HUES6 (cell line): ENCODE data around the gene TOM1L2.

Experiments used
- H3K27ac ChIP-seq: 2 replicates; pipeline ENCODE4 v1.7.0; 2013; ENCODE audit warnings: low read depth, mild to moderate bottlenecking, low read length, inconsistent platforms
- H3K27me3 ChIP-seq: 2 replicates; pipeline ENCODE4 v1.6.1; 2013; ENCODE audit warnings: low read length; ENCODE audit not compliant: control insufficient read depth, insufficient read depth
- H3K36me3 ChIP-seq: 2 replicates; pipeline ENCODE4 v1.6.1; 2013; ENCODE audit warnings: low read length; ENCODE audit not compliant: control insufficient read depth, insufficient read depth
- H3K4me1 ChIP-seq: 2 replicates; pipeline ENCODE4 v1.6.1; 2013; ENCODE audit warnings: low read length; ENCODE audit not compliant: control insufficient read depth, insufficient read depth
- H3K4me3 ChIP-seq: 2 replicates; pipeline ENCODE4 v1.5.1; 2013; ENCODE audit warnings: low read depth, low read length
- H3K9ac ChIP-seq: one replicate; pipeline ENCODE4 v1.6.1; 2013; ENCODE audit warnings: mild to moderate bottlenecking, low read length
- H3K9me3 ChIP-seq: 2 replicates; pipeline ENCODE4 v1.6.1; 2013; ENCODE audit warnings: low read depth, low read length; ENCODE audit not compliant: control insufficient read depth, insufficient read depth

TOM1L2 gene

DNA sequence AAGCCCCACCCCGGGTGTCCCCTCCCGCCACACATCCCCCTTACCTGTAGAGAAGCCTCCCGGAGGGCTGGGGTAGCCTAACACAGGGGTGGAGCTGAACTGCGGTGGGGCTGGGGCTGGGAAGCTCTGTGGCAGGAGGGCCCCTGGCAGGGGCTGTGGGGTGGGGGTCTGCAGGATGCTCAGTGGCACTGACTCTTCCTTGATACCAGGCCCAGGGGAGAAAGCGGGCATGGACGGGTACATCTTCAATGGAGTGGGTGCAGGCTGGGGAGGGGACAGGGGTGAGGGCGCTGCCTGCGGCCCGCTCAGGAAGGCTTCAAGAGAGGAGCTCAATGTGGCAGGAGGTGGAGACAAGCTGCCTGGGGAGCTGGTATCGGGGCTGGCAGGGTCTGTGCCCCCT, 152.2 kb downstream of the TOM1L2 start:
- Histone ChIP-seq H3K9me3 (no peaks in the 10 kb centered on the region), H3K27ac (no peak overlapping the region), H3K36me3 (peaks cover 47% of the 10 kb centered on the region), H3K4me3 (no peak overlapping the region), H3K27me3 (peaks cover 14% of the 10 kb centered on the region), H3K9ac (no peak overlapping the region), H3K4me1 (peaks cover 53% of the 10 kb centered on the region)

DNA sequence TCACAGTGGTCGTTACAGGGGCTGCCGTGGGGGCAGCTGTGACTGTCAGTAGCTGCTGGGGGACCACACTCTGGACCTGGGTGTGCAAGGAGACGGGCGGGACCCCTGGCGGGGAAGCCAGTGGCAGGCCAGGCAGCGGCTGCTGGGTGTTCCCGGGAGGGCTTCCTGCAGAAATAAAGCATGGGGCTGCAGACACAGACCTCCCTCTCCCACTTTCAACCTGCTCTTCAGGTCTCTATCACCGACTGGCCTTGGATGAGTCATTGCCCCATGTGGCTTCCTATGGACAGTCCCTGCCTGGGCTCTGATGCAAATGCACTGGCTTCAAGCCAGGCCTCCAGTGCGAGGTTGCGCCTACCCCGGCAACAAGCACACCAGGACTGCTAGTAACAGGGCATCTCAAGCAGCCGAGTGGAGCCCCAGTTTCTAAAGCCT, 152.6 kb downstream of the TOM1L2 start:
- Histone ChIP-seq H3K4me3 (no peak overlapping the region), H3K4me1 (peaks cover 48% of the 10 kb centered on the region), H3K9me3 (no peaks in the 10 kb centered on the region), H3K27ac (no peak overlapping the region), H3K9ac (no peak overlapping the region), H3K36me3 (peaks cover 52% of the 10 kb centered on the region), H3K27me3 (peaks cover 14% of the 10 kb centered on the region)

DNA sequence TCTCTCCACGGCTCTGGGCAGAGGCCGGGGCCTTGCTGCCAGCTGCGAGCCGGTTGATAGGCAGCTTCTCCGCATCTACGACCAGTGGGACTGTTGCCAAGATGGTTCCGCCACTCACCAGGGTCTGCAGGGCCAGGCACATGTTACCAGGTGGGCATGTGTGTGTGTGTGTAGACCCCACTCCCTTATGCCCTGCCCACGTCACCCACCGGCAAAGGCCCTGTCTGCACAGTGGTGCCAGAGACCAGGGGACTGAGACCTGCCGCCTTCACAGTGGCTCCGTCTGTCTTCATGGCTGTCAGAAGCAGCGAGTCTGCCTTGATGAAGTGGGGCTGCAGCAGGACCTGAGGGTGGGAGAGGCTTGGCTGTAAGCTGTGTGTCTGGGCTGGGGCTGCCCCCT, 153.1 kb downstream of the TOM1L2 start:
- Histone ChIP-seq H3K9me3 (no peaks in the 10 kb centered on the region), H3K4me3 (no peak overlapping the region), H3K9ac (no peak overlapping the region), H3K36me3 (peaks cover 57% of the 10 kb centered on the region), H3K27ac (no peak overlapping the region), H3K4me1 (peaks cover 44% of the 10 kb centered on the region), H3K27me3 (peaks cover 14% of the 10 kb centered on the region)

DNA sequence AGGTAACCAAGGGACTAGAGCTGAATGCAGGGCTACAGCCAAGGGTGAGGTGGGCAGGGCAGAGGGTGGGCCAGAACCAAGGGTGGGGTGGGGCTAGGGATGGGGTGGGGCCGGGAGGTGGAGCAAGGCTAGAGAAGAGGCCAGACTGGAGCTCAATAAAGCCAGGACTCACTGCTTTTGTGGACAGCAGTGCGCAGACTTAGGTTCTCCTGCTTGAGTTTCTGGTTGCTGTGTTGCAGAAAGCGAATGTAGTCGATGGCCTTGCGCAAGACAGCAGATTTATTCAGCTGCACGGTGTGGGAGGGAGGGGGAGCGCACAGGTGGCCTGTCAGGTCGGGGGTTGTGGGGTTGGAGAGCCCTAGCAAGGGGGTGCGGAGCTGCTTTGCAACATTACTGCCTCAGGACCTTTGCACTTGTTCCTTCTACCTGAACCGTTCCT, 154.1 kb downstream of the TOM1L2 start:
- peaks cover 66% of the 10 kb centered on the region for H3K36me3 ChIP-seq
- peaks cover 13% of the 10 kb centered on the region for H3K27me3 ChIP-seq
- H3K4me3 ChIP-seq = no peak overlapping the region
- H3K9ac ChIP-seq = no peak overlapping the region
- H3K9me3 ChIP-seq = no peaks in the 10 kb centered on the region
- no peak overlapping the region for H3K27ac ChIP-seq
- H3K4me1 ChIP-seq = peaks cover 38% of the 10 kb centered on the region

DNA sequence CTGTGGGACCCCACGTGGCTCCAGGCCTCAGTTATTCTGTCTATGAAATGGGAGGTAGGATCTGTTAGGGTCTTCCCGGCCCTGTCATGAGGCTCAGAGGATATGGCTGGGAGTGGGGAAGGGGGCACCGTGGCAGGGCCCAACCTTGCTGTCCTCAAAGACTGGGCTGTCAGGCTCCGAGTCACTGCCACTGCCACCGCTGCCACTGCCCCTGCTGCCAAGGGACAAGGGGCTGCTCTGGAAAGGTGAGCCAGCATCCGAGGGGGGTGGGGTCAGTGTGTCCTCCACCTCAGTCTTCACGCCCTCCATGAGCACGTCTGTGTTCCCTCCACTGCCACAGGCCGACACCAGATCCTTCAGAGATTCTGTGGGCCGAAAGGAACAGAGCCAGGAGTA, 154.7 kb downstream of the TOM1L2 start:
- Histone ChIP-seq H3K27ac (no peak overlapping the region), H3K36me3 (peaks cover 70% of the 10 kb centered on the region), H3K4me1 (peaks cover 32% of the 10 kb centered on the region)

DNA sequence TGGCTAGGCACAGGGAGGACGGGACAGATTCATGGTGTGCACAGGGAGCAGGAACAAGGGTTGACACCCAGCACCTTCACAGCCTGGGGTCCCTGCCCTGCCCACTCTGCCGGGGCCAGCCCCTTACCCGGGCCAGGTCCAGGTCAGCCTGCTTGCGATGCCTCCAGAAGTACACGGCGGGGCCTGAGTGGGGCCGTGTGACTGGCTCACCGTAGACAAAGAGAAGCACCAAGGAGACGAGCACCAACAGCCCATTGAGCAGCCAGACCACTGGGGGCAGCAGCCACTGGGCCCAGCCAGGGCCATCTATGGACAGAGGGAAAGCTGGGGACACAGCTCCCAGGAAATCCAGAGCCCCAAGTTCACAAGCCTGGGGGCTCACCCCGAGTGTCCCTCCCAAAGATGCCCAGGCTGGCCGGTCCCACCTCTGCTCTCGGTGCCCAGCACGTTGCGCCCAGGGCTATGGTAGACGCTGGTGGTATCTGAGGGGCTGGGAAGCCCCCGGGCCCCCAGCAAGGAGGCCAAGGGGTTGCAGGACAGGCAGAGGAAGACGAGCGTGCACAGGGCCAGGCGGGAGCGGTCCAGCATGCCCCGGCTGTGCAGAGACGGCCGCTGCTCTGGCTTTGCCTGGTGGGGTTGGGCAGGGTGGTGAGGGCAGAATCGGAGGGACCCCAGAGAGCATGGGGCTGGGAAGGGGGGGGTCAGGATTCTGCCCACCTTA, 155.2 kb downstream of the TOM1L2 start:
- Histone ChIP-seq H3K4me1 (peaks cover 31% of the 10 kb centered on the region), H3K27ac (no peak overlapping the region), H3K27me3 (0 out of 2 replicates have a peak, but pooled peaks cover 3% of the 10 kb centered on the region), H3K9ac (no peak overlapping the region), H3K4me3 (no peak overlapping the region), H3K36me3 (peaks cover 70% of the 10 kb centered on the region), H3K9me3 (no peaks in the 10 kb centered on the region)

More for the DNA sequence above, 154.7 kb downstream of the TOM1L2 start:
- Histone ChIP-seq H3K4me3 (no peak overlapping the region), H3K9me3 (no peaks in the 10 kb centered on the region), H3K9ac (no peak overlapping the region), H3K27me3 (0 out of 2 replicates have a peak, but pooled peaks cover 8% of the 10 kb centered on the region)

DNA sequence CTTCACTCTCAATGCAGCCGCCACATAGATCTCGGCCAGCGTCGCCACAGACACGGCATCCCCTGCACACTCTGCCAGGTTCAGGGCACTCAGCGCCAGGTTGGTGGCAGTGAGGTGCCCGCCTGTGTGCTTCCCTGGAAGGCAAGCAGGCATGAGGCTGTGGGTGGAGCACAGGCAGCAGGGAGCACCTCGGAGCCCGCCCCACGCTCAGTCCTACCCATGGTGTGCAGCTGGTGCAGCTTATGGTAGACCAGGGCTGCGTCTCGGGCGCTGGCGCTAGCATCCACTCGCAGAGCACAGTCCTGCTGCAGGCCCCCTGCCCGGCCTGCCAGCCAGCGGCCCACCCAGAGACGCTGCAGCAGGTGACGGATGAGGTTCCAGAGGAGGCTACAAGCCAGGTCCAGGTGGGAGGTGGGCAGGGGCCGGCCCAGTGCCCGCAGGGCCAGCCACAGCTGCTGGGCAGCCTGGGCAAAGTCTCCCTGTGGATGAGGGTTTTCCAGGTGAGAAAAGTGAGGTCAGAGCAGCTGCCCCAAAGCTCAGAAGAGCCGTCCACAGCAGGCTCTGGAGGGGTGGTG, 155.9 kb downstream of the TOM1L2 start:
- H3K36me3 ChIP-seq = peaks cover 70% of the 10 kb centered on the region
- H3K9ac ChIP-seq = no peak overlapping the region
- H3K4me3 ChIP-seq = no peak overlapping the region
- no peaks in the 10 kb centered on the region for H3K27me3 ChIP-seq
- no peak overlapping the region for H3K27ac ChIP-seq
- H3K4me1 ChIP-seq = peaks cover 37% of the 10 kb centered on the region
- no peaks in the 10 kb centered on the region for H3K9me3 ChIP-seq

DNA sequence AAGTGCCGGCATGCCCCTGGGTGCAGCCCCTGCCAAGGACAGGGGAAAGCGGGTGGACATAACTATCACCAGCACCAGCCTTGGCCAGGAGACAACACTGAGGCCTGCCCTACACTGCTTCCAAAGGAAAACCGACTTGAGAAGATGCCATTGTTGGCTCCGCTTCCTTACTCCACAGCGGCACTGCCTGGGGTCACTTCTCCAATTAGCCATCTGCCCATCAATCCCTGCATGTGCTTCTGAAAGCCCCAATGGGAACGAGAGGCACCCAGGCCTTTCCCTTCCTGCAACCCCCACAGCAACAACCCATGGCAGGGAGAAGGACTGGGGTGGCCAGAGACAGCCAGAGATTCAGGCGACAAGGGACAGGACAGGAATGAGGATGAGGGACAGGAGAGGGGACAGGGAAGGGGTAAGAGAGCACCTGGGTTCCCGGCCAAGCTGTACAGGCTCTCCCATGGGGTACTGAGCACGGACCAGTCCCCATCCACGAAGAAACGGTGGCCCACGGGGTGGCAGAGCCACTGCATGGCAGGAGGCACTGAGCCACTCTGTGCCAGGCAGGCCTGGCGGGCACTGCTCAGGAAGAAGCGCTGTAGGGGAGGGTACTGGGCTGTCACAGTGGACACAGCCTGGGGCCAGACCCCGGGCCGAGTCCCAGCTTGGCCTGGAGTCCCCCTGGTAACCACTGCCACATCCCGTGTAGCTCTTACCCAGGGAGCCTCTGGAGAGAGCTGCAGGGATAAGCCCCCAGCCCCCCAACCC, 156.6 kb downstream of the TOM1L2 start:
- Histone ChIP-seq H3K4me1 (peaks cover 39% of the 10 kb centered on the region), H3K36me3 (peaks cover 70% of the 10 kb centered on the region), H3K4me3 (no peak overlapping the region), H3K9ac (no peak overlapping the region), H3K27ac (no peak overlapping the region), H3K27me3 (peaks cover 4% of the 10 kb centered on the region; the same call in 1 of the 2 replicates), H3K9me3 (no peaks in the 10 kb centered on the region)

DNA sequence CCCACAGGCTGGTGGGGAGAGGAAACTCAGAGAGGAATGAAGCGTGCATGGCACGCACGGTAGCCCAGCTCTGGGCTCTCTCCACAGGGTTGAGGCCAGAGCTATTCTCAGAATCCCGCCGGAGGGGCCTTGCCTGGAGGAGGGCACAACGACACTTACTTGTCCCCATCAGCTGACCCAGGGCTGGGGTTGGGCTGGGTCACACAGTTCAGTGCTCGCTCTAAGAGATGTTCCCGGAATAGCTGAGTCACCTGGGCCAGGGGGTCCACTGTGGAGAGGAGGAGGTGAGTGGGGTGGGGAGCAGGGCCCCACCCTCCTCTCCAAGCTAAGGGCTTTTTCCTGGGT, 157.2 kb downstream of the TOM1L2 start:
- Histone ChIP-seq H3K27ac (no peak overlapping the region), H3K27me3 (peaks cover 10% of the 10 kb centered on the region; the same call in 1 of the 2 replicates), H3K4me1 (peaks cover 39% of the 10 kb centered on the region), H3K9ac (no peak overlapping the region), H3K36me3 (peaks cover 67% of the 10 kb centered on the region), H3K9me3 (no peaks in the 10 kb centered on the region), H3K4me3 (no peak overlapping the region)

DNA sequence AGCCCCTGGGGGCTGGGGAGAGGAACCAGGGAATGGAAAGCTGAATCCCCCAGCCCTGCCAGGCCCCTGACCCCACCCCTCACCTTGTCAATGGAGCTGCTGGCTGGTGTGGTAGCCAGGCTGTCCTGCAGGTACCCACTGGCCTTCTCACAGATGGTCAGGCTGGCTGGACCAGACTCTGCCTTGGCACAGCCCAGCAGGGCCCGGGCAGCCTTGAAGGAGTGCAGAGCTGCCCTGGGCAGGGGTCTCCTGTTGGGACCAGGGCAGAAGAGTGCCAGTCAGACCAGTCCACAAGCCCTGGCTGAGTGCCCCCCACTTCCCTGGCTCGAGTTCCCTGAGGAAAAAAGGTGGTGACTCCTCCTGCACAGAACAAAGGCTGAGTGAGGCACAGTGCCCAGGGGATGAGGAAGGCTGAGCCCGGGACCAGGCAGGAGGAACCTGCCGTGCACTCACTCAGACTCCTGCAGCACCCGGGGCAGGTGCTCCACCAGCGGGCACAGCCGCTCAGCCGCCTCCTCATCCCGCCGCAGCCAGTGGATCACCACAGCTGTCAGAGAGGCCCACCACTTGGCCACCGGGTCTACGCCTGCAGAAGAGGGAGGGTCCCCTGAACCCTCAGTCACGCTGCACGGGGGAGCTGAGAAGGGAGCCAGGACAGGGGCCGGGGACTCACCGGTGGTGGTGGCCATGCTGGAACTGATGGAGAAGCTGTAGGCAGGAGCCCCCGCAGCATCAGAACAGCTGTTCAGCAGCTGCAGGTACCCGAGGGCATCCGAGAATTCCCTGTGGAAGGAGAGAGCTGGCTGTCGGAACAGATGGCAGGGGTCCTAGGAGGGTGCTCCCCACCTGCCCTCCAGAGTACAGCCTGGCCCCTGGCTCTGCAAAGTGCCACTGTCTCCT, 157.8 kb downstream of the TOM1L2 start:
- no peak overlapping the region for H3K4me3 ChIP-seq
- peaks cover 10% of the 10 kb centered on the region; the same call in 1 of the 2 replicates for H3K27me3 ChIP-seq
- H3K9me3 ChIP-seq = no peaks in the 10 kb centered on the region
- H3K36me3 ChIP-seq = peaks cover 64% of the 10 kb centered on the region
- H3K4me1 ChIP-seq = peaks cover 33% of the 10 kb centered on the region
- no peak overlapping the region for H3K9ac ChIP-seq
- no peak overlapping the region for H3K27ac ChIP-seq
